Immature natural killer cell (primary cell): ENCODE data around the gene PKP2. TPM values are rescaled to one million over a fixed set of nuclear protein-coding genes. Genes with fewer than 3 reads are reported as not detected.
"Not testable (repeated sequence)": the region's sequence is repeated elsewhere in the genome, so short reads cannot be mapped to it uniquely, and the experiment has no call there.

Experiments
- DNase-seq, 3 donors: peaks; one replicate each; pipeline ENCODE4 v3.0.0; 2022; ENCODE audit warnings: mixed read lengths in 1 of 3
- H3K27ac Mint-ChIP-seq, 6 donors: one replicate each; pipeline ENCODE4 v1.8.0; 2020; ENCODE audit warnings: mixed read lengths in 6 of 6, mild to moderate bottlenecking in 5 of 6, inconsistent platforms in 4 of 6, moderate library complexity in 3 of 6
- H3K27me3 Mint-ChIP-seq, 3 donors: one replicate each; pipeline ENCODE4 v1.8.0; 2020 to 2021; ENCODE audit warnings: low read depth in 3 of 3, mild to moderate bottlenecking in 3 of 3, mixed read lengths in 3 of 3, moderate library complexity in 3 of 3, inconsistent platforms in 1 of 3
- H3K36me3 Mint-ChIP-seq, 3 donors: one replicate each; pipeline ENCODE4 v1.8.0; 2020; ENCODE audit warnings: mixed read lengths in 3 of 3, inconsistent platforms in 2 of 3, mild to moderate bottlenecking in 2 of 3
- H3K4me1 Mint-ChIP-seq, 2 donors: one replicate each; pipeline ENCODE4 v1.8.0; 2020; ENCODE audit warnings: inconsistent platforms in 2 of 2, mild to moderate bottlenecking in 2 of 2, mixed read lengths in 2 of 2, moderate library complexity in 1 of 2
- H3K4me3 Mint-ChIP-seq, 5 donors: one replicate each; pipeline ENCODE4 v1.8.0; 2020; ENCODE audit warnings: mild to moderate bottlenecking in 5 of 5, mixed read lengths in 5 of 5, inconsistent platforms in 3 of 5, moderate library complexity in 3 of 5
- H3K9me3 Mint-ChIP-seq, 6 donors: one replicate each; pipeline ENCODE4 v1.8.0; 2020; ENCODE audit warnings: mild to moderate bottlenecking in 6 of 6, mixed read lengths in 6 of 6, inconsistent platforms in 4 of 6, moderate library complexity in 3 of 6
- polyA plus RNA-seq, 3 donors: library from polyadenylated mRNA; unstranded; fragments of 300-500 nt; fragmentation: Illumina TruSeq; gene quantifications; one replicate each; pipeline ENCODE4 v1.2.3, GENCODE V29; 2021

The PKP2 gene
- polyA plus RNA-seq, 3 donors from 2014 or later, result 0.21 to 0.34 TPM; not detected in 1

DNA sequence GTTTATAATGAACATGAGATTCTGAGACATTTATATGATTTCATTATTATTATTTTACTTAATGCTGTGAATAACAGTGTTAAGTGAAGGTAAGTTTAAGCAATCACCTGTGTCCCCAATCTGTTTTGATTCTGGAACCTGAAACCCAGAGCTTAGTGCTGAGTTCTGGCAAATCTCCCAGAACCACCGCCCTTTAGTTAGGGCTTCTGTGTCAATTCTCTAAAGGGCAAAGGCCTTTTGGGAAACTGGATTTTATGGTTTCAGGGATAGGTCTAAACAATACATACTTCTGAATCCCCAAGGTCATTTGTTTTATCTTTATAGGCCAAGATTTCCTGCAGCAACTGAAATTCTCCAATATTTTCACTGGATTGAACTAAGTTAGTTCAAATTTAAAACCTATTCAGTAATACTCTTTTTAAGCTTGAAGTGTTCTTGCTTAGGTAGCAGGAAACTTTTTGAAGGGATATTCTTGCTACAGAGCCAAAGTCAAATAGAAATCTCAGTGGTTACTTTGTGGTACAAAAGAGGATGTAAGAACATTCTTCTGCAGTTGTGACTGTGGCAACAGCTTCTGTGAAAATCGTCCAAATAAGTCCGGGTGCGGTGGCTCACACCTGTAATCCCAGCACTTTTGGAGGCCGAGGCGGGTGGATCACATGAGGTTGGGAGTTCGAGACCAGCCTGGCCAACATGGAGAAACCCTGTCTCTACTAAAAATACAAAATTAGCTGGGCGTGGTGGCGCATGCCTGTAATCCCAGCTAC lies 10.0 kb upstream of the PKP2 start:
- no peaks in the 10 kb centered on the region for H3K4me1 Mint-ChIP-seq
- no peak overlapping the region for H3K4me3 Mint-ChIP-seq
- peaks cover 0 to 10% (median 3%) of the 10 kb centered on the region in 3 donors for H3K27me3 Mint-ChIP-seq
- no peaks in the 10 kb centered on the region for H3K36me3 Mint-ChIP-seq
- no peak for DNase-seq
- no peak overlapping the region for H3K27ac Mint-ChIP-seq
- H3K9me3 Mint-ChIP-seq, result no peaks in the 10 kb centered on the region

- DNase-seq, result no peak
- Mint-ChIP-seq H3K4me3 (no peak overlapping the region), H3K36me3 (no peaks in the 10 kb centered on the region), H3K27ac (no peak overlapping the region), H3K9me3 (no peaks in the 10 kb centered on the region), H3K27me3 (peaks cover 0 to 12% (median 3%) of the 10 kb centered on the region in 3 donors), H3K4me1 (no peaks in the 10 kb centered on the region)
Observed at GRCh38 chr12:32903763-32904162, 7.2 kb upstream of the PKP2 start.

- no peak for DNase-seq
- no peaks in the 10 kb centered on the region for H3K36me3 Mint-ChIP-seq
- H3K27me3 Mint-ChIP-seq, result peaks cover 0 to 15% (median 3%) of the 10 kb centered on the region in 3 donors
Observed at GRCh38 chr12:32903318-32903717, 6.7 kb upstream of the PKP2 start.

GRCh38 chr12:32902287-32902997 lies 5.9 kb upstream of the PKP2 start:
- Mint-ChIP-seq H3K4me3 (no peak overlapping the region), H3K27me3 (peaks cover 0 to 21% (median 3%) of the 10 kb centered on the region in 3 donors), H3K27ac (no peak overlapping the region), H3K9me3 (no peaks in the 10 kb centered on the region), H3K4me1 (peaks cover 2 to 10% of the 10 kb centered on the region in 2 donors), H3K36me3 (no peaks in the 10 kb centered on the region)
- no peak for DNase-seq

More at GRCh38 chr12:32903318-32903717, 6.7 kb upstream of the PKP2 start:
- H3K9me3 Mint-ChIP-seq, result no peaks in the 10 kb centered on the region
- H3K4me1 Mint-ChIP-seq, result peaks cover 0 to 1% of the 10 kb centered on the region in 2 donors
- no peak overlapping the region for H3K27ac Mint-ChIP-seq
- H3K4me3 Mint-ChIP-seq, result no peak overlapping the region

- no peak for DNase-seq
- no peak overlapping the region for H3K4me3 Mint-ChIP-seq
- H3K27ac Mint-ChIP-seq, result no peak overlapping the region
- no peaks in the 10 kb centered on the region for H3K36me3 Mint-ChIP-seq
- H3K9me3 Mint-ChIP-seq, result no peaks in the 10 kb centered on the region
- H3K4me1 Mint-ChIP-seq, result peaks cover 7 to 15% of the 10 kb centered on the region in 2 donors
- peaks cover 0 to 21% (median 6%) of the 10 kb centered on the region in 3 donors for H3K27me3 Mint-ChIP-seq
Observed at GRCh38 chr12:32901553-32901952, 5.0 kb upstream of the PKP2 start.

DNA sequence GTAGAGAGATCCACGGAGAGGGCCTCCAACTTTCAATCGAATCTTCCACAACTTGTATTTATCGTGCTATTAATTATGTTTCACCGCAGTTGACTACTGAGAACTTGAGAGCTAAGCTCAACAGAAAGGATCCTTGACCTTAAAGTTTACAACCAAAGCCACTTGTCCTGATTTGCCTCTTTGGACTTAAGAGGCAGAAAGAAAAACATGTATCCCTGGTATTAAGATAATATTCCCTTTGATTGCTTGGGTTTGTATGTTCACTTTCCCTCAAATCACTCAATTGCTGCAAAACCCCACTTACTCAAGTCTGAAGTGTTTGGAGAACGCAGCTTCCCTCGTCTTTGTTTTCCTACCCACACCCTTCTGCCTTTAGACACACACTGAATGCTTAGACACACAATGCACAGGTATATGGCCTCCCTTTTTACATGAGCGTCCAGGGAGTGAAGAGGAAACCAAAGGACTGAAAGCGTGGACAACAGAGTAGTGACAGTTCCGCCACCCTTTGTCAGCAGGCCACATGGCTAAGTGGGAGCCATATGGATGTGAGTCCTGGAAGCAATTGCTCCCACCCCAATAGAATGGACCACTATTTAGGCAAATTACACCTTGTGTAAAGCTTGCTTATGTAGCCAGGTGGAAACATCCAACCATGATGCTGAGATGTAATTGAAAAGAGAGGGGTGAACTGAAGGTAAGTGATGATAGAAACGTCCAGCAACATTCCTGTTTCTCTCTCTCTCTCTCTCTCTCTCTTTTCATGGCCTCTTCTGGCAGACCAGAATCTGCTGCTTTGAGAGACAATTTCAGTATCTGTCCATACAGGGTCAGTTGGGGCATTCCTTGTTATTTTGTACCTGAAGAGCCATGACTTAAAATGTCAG lies 1.4 kb upstream of the PKP2 start:
- H3K27ac Mint-ChIP-seq, result peak overlapping the region in 2 of 6 donors; percentile 12 to 46
- DNase-seq, result no peak
- H3K36me3 Mint-ChIP-seq, result no peaks in the 10 kb centered on the region
- peaks cover 18 to 27% of the 10 kb centered on the region in 2 donors for H3K4me1 Mint-ChIP-seq
- H3K27me3 Mint-ChIP-seq, result peaks cover 0 to 33% (median 10%) of the 10 kb centered on the region in 3 donors
- H3K4me3 Mint-ChIP-seq, result peak overlapping the region; percentile 71 to 85 (median 83)
- H3K9me3 Mint-ChIP-seq, result no peaks in the 10 kb centered on the region

- Mint-ChIP-seq H3K27me3 (peaks cover 0 to 33% (median 12%) of the 10 kb centered on the region in 3 donors), H3K4me3 (peak overlapping the region; percentile 71 to 85 (median 83)), H3K9me3 (no peaks in the 10 kb centered on the region), H3K27ac (peak overlapping the region in 2 of 6 donors; percentile 20 to 29), H3K36me3 (no peaks in the 10 kb centered on the region), H3K4me1 (peaks cover 18 to 27% of the 10 kb centered on the region in 2 donors)
- DNase-seq, result no peak
Observed at GRCh38 chr12:32897281-32897610, 669 bp upstream of the PKP2 start.

- H3K4me1 Mint-ChIP-seq, result peaks cover 18 to 27% of the 10 kb centered on the region in 2 donors
- H3K9me3 Mint-ChIP-seq, result no peaks in the 10 kb centered on the region
- H3K4me3 Mint-ChIP-seq, result peak overlapping the region; percentile 77 to 91 (median 86)
- DNase-seq, result peak in 1 of 3 donors; percentile 0
- H3K27ac Mint-ChIP-seq, result peak overlapping the region in 3 of 6 donors; percentile 6 to 66 (median 17)
- peaks cover 0 to 33% (median 12%) of the 10 kb centered on the region in 3 donors for H3K27me3 Mint-ChIP-seq
- H3K36me3 Mint-ChIP-seq, result no peaks in the 10 kb centered on the region
Observed at GRCh38 chr12:32895688-32896431, 717 bp downstream of the PKP2 start.

GRCh38 chr12:32894566-32894965 lies 2.0 kb downstream of the PKP2 start:
- Mint-ChIP-seq H3K4me3 (no peak overlapping the region), H3K27me3 (peaks cover 0 to 29% (median 12%) of the 10 kb centered on the region in 3 donors), H3K9me3 (no peaks in the 10 kb centered on the region), H3K27ac (no peak overlapping the region), H3K36me3 (no peaks in the 10 kb centered on the region), H3K4me1 (peaks cover 18 to 27% of the 10 kb centered on the region in 2 donors)
- DNase-seq, result no peak

DNA sequence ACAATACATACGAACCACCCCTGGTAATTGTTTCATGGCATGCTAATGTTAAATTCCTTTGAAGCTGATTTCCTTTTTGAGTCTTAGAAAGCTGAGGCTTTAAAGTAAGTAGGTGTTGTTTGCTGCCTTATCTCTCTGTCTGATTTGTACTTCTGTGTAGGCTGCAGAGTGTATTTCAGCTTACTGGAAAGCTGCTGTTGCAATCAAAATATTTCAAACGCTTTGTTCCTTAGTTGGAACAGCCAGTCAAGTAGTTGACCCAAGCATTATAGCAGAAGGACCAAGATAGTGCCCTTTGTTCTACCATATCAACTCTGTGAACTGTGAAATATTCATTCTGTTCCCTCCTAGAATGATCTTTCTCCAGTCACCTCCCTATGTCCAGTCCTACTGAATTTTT lies 3.1 kb downstream of the PKP2 start:
- Mint-ChIP-seq H3K9me3 (no peaks in the 10 kb centered on the region), H3K4me1 (peaks cover 18 to 27% of the 10 kb centered on the region in 2 donors), H3K27ac (no peak overlapping the region), H3K4me3 (no peak overlapping the region), H3K36me3 (no peaks in the 10 kb centered on the region), H3K27me3 (peaks cover 0 to 34% (median 12%) of the 10 kb centered on the region in 3 donors)
- no peak for DNase-seq

DNA sequence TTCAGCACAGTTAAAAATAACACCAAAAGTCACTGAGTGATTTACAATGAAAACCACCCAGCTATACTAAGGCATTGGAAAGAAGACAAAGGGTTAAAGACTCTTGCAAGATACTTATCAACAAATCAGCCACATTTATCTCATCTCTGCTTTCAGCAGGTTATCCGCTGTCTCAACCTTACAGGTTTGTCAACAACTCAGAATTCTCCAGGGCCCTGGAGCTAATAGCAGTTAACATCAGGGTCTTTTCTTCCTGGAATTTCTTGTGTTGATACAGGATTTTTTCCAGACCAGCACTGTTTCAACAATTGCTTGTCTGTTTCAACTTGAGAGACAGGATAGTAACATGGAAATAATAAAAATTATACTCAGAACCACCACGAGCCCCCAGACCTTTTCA lies 3.5 kb downstream of the PKP2 start:
- H3K27me3 Mint-ChIP-seq, result peaks cover 0 to 30% (median 12%) of the 10 kb centered on the region in 3 donors
- no peak overlapping the region for H3K27ac Mint-ChIP-seq
- no peak overlapping the region for H3K4me3 Mint-ChIP-seq
- DNase-seq, result no peak
- H3K4me1 Mint-ChIP-seq, result peaks cover 18 to 23% of the 10 kb centered on the region in 2 donors
- no peaks in the 10 kb centered on the region for H3K9me3 Mint-ChIP-seq
- no peaks in the 10 kb centered on the region for H3K36me3 Mint-ChIP-seq

DNA sequence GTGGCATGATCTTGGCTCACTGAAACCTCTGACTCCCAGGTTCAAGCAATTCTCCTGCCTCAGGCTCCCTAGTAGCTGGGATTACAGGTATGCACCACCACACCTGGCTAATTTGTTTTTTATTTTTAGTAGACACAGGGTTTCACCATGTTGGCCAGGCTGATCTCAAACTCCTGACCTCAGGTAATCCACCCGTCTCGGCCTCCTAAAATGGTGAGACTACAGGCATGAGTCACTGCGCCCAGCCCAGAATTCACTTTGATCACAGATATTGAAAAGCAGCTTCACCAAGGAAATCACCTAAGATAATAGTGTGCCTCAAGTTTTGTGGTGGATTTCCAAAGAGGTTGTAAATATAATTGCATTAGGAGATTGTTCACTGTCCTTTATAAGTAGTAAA lies 4.2 kb downstream of the PKP2 start:
- not testable (repeated sequence) for H3K9me3 Mint-ChIP-seq, DNase-seq, H3K36me3 Mint-ChIP-seq, H3K4me3 Mint-ChIP-seq, H3K27ac Mint-ChIP-seq
- Mint-ChIP-seq H3K4me1 (peaks cover 15 to 17% of the 10 kb centered on the region in 2 donors), H3K27me3 (peaks cover 0 to 27% (median 12%) of the 10 kb centered on the region in 3 donors)

DNA sequence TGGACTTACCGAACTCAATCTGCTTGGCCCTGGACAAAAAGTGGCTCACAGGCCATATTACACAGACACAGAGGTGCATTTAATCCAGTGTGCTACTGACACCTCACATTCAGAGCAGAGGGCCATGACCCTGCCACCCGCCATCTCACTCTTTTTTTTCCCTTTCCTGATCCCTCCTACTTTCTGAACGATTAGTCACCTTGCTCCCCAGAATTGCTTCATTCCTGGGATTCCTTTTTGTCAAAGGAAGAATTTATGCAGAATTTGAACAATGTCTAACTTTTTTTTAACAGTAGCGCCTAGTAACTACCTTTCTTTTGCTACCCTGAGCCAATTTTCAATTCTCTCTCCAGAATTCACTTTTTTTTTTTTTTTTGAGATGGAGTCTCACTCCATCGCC lies 4.6 kb downstream of the PKP2 start:
- no peak for DNase-seq
- H3K4me3 Mint-ChIP-seq, result no peak overlapping the region
- no peak overlapping the region for H3K27ac Mint-ChIP-seq
- no peaks in the 10 kb centered on the region for H3K36me3 Mint-ChIP-seq
- peaks cover 11 to 13% of the 10 kb centered on the region in 2 donors for H3K4me1 Mint-ChIP-seq
- H3K9me3 Mint-ChIP-seq, result no peaks in the 10 kb centered on the region
- H3K27me3 Mint-ChIP-seq, result peaks cover 0 to 27% (median 9%) of the 10 kb centered on the region in 3 donors
